Jurkat, Clone E6-1 (cell line): ENCODE measurements around the gene TMEM120B.

Experiments
- DNase-seq: peaks from one replicate; pipeline ENCODE4 v3.0.0-alpha.2; 2011; ENCODE audit warnings: low read depth, low spot score
- H3K4me3 ChIP-seq: 2 replicates; pipeline ENCODE4 v1.5.1; 2011; ENCODE audit warnings: mild to moderate bottlenecking, low read length, control low read depth, moderate library complexity

TMEM120B gene

DNA sequence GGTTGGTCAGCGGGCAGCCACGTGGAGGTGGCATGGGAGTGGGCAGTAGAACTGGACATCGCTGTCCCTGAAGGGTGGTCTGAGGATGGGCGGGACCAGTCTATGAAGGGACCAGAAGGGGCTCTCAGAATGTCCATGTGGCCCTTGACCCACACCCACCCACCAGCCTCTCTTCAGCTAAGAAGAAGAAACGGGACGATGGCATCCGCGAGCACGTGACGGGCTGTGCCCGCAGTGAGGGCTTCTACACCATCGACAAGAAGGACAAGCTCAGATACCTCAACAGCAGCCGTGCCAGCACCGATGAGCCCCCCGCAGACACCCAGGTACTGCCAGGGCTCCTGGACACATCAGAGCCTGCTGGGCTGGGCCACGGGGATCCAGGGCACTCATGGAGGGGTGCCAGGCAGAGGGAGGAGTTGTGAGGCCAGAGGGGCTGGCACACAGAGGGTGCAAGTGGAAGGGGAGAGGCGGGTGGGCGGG is 112.5 kb downstream of the TMEM120B start:
- DNase-seq = no peak

GRCh38 chr12:121826318-121827150 is 114.0 kb downstream of the TMEM120B start:
- H3K4me3 ChIP-seq = no peak overlapping the region
- DNase-seq = no peak

More for the DNA sequence above, 112.5 kb downstream of the TMEM120B start:
- H3K4me3 ChIP-seq = no peak overlapping the region

- no peak for DNase-seq
- H3K4me3 ChIP-seq = no peak overlapping the region
Measured at GRCh38 chr12:121827351-121828099, 115.0 kb downstream of the TMEM120B start.

GRCh38 chr12:121828306-121828705 is 115.8 kb downstream of the TMEM120B start:
- no peak overlapping the region for H3K4me3 ChIP-seq
- no peak for DNase-seq

GRCh38 chr12:121828826-121829225 is 116.3 kb downstream of the TMEM120B start:
- H3K4me3 ChIP-seq = no peak overlapping the region
- no peak for DNase-seq

DNA sequence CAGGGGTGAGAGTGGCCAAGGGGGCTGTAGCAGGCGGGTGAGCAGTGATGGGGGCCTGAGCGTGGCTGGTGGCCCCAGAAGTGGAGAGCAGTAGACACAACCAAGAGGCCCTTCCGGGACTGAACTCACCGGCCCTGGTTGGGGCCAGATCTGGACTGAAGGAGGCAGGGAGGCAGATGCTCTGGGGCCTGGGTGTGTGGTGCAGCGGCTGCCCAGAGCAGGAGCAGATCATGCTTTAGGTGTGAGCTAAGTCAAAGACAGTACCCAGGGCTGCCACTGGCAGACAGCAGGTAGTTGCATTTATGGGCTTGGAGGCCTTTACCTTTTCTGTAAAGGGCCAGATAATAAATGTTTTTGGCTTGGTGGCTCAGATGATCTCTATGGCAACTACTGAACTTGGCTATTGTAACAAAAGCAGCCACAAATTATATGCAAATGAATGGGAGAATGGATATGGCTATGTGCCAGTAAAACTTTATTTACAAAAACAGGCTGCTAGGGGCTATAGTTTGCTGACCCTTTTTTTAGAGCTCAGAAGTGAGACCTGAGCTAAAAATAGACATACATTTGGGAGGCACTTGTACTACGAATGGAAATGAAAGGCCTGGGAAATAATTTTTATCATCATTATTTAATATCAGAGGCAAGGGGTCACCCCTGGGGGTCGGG is 116.8 kb downstream of the TMEM120B start:
- no peak for DNase-seq
- H3K4me3 ChIP-seq = no peak overlapping the region

- no peak overlapping the region for H3K4me3 ChIP-seq
- DNase-seq = no peak
Measured at GRCh38 chr12:121830134-121830533, 117.6 kb downstream of the TMEM120B start.

- no peak overlapping the region for H3K4me3 ChIP-seq
- no peak for DNase-seq
Measured at GRCh38 chr12:121830588-121831265, 118.2 kb downstream of the TMEM120B start.
